H54 (cell line): ENCODE data around the gene HNRNPAB.

ENCODE experiments used
- DNase-seq: peaks from one replicate; pipeline ENCODE4 v3.0.0; 2011; ENCODE audit warnings: low spot score, mixed read lengths; ENCODE audit not compliant: insufficient read length
- FAIRE-seq: peaks from 3 replicates; lab custom pipeline; 2011; peaks lifted over from hg19 to GRCh38; lab: Jason Lieb, UNC
- POLR2A ChIP-seq: IDR thresholded peaks from 2 replicates; pipeline ENCODE4 v1.6.1; 2011; ENCODE audit warnings: low read depth, mild to moderate bottlenecking, low read length

HNRNPAB gene

GRCh38 chr5:178259623-178260536, 55.5 kb downstream of the HNRNPAB start:
- DNase-seq: no peak
- no peak for TF ChIP-seq POLR2A
- FAIRE-seq: no peak
